Measurements from ENCODE around the gene CEP350. TPM values are rescaled to one million over a fixed set of nuclear protein-coding genes. Genes with fewer than 3 reads are reported as not detected.

CEP350 gene
- polyA plus RNA-seq, 1 experiment: 5.4 TPM

DNA sequence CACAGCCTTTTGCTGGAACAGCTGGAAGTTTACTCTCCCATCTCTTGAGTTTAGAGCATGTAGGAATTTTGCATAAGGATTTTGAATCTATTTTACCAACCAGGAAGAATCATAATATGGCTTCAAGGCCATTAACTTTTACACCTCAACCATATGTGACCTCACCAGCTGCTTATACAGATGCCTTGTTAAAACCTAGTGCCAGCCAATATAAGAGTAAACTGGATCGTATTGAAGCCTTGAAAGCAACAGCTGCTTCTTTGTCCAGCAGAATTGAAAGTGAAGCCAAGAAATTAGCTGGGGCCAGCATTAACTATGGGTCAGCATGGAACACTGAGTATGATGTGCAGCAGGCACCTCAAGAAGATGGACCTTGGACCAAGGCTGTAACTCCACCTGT, 65.4 kb downstream of the CEP350 start:
- no peak for DNase-seq (ENCODE audit: low read depth)
- CTCF ChIA-PET: no interaction called here
- POLR2A ChIA-PET: no interaction called here
- no peaks in the 10 kb centered on the region for H3K27me3 ChIP-seq (ENCODE audit: control insufficient read depth, insufficient read depth, low read length)
- H3K4me3 ChIP-seq (ENCODE audit: low read depth, low read length): no peak overlapping the region
- H3K36me3 ChIP-seq (ENCODE audit: control insufficient read depth, insufficient read depth, low read length): peaks cover 8% of the 10 kb centered on the region
- TF ChIP-seq CTCF (IDR thresholded peaks at IDR 0.05; ENCODE audit: insufficient read depth, low read depth, low read length): no peak

GRCh38 chr1:180026556-180026955, 71.9 kb downstream of the CEP350 start:
- no peak for DNase-seq (ENCODE audit: low read depth)
- POLR2A ChIA-PET: no interaction called here
- peaks cover 2% of the 10 kb centered on the region for H3K36me3 ChIP-seq (ENCODE audit: control insufficient read depth, insufficient read depth, low read length)
- TF ChIP-seq CTCF (IDR thresholded peaks at IDR 0.05; ENCODE audit: insufficient read depth, low read depth, low read length): no peak
- no peaks in the 10 kb centered on the region for H3K27me3 ChIP-seq (ENCODE audit: control insufficient read depth, insufficient read depth, low read length)
- CTCF ChIA-PET: no interaction called here
- H3K4me3 ChIP-seq (ENCODE audit: low read depth, low read length): no peak overlapping the region

DNA sequence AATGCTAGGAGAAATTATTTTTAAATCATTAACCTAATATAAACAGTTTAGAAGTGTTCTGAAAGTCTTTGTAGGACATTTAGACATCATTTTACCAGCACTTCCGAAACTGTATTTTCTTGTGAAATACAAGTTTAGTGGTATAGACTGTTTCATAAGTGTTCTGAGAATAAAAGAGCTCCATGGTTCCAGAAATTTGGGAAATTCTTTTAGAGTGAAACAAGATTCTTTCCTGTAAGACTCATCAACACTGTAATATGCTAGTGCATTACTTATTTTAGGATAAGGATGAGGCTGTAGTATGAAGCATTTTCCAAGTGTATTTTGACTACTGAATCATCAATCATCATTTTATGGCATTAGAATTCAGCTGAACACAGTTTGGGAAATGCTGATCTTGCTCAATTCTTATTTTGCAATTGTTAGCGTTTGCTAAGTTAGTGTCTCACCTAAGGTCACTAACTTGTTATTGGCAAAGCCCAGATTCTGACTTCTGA, 73.4 kb downstream of the CEP350 start:
- Histone ChIP-seq H3K27me3 (ENCODE audit: control insufficient read depth, insufficient read depth, low read length) (no peaks in the 10 kb centered on the region), H3K4me3 (ENCODE audit: low read depth, low read length) (no peak overlapping the region), H3K36me3 (ENCODE audit: control insufficient read depth, insufficient read depth, low read length) (peaks cover 1% of the 10 kb centered on the region)
- DNase-seq (ENCODE audit: low read depth): peak; percentile 85
- no peak for TF ChIP-seq CTCF (IDR thresholded peaks at IDR 0.05; ENCODE audit: insufficient read depth, low read depth, low read length)
- ChIA-PET CTCF (interaction anchor here (1.5 kb wide), 1 partner anchor 14 kb away, joined by 5 read pairs; no protein-coding TSS in a partner anchor), POLR2A (interaction anchor here (0.6 to 1.0 kb wide), 2 partner anchors 24 to 333 kb away, joined by 3 read pairs; no protein-coding TSS in a partner anchor)

DNA sequence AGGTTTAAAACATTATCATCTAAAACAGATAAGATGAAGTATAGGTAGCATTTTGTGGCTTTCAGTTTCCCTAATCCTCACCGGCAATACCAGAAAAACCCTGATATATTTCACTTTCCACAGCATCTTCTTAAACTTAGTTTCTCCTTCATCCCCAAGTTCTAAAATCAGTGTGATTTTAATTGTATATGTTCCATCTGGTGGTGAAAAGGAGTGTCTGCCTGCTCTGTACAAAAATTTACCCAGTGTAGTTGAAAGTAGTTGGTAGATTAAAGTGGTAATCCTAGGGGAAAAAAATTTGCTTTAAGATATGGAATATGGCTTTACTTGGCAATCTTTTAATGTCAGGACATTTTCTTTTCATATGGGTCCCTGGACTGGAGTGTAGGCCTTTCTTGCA, 74.3 kb downstream of the CEP350 start:
- no peak for DNase-seq (ENCODE audit: low read depth)
- H3K36me3 ChIP-seq (ENCODE audit: control insufficient read depth, insufficient read depth, low read length): no peaks in the 10 kb centered on the region; the same call in 1 of the 2 replicates
- ChIA-PET CTCF (interaction anchor here (1.3 to 1.5 kb wide), 2 partner anchors 13 to 33 kb away, joined by 3 to 5 read pairs; no protein-coding TSS in a partner anchor), POLR2A (interaction anchor here (0.5 kb wide), 1 partner anchor 32 kb away, joined by 4 read pairs; no protein-coding TSS in a partner anchor)
- no peak overlapping the region for H3K4me3 ChIP-seq (ENCODE audit: low read depth, low read length)
- no peak for TF ChIP-seq CTCF (IDR thresholded peaks at IDR 0.05; ENCODE audit: insufficient read depth, low read depth, low read length)
- H3K27me3 ChIP-seq (ENCODE audit: control insufficient read depth, insufficient read depth, low read length): no peaks in the 10 kb centered on the region

GRCh38 chr1:180029524-180030135, 75.0 kb downstream of the CEP350 start:
- POLR2A ChIA-PET: no interaction called here
- H3K36me3 ChIP-seq (ENCODE audit: control insufficient read depth, insufficient read depth, low read length): no peaks in the 10 kb centered on the region
- no peak for TF ChIP-seq CTCF (IDR thresholded peaks at IDR 0.05; ENCODE audit: insufficient read depth, low read depth, low read length)

More at GRCh38 chr1:180029524-180030135, 75.0 kb downstream of the CEP350 start:
- no peak for DNase-seq (ENCODE audit: low read depth)
- Histone ChIP-seq H3K27me3 (ENCODE audit: control insufficient read depth, insufficient read depth, low read length) (no peaks in the 10 kb centered on the region), H3K4me3 (ENCODE audit: low read depth, low read length) (no peak overlapping the region)
- CTCF ChIA-PET: interaction anchor here (1.3 to 1.5 kb wide), 2 partner anchors 12 to 34 kb away, joined by 3 to 5 read pairs; no protein-coding TSS in a partner anchor

All from BJ (cell line).